ENCODE results near the gene MLX. TPM values are rescaled to one million over a fixed set of nuclear protein-coding genes. Genes with fewer than 3 reads are reported as not detected.

The MLX gene
- total and polyA plus RNA-seq, 10 of the 15 experiments (the other 5 are each of a cell fraction or from before 2014, with no cell fraction given) = 34.4 to 65.0 (median 44.4) TPM

GRCh38 chr17:42518046-42518754 lies 48.7 kb upstream of the MLX start:
- in situ Hi-C loops (cut with MboI) = no loop called here
- TF ChIP-seq GABPA (IDR thresholded peaks at IDR 0.05; ENCODE audit: low read depth) (no peak), KDM1A (IDR thresholded peaks at IDR 0.05; ENCODE audit: borderline replicate concordance) (no peak), MAX (IDR thresholded peaks at IDR 0.05; ENCODE audit: low read depth, low read length) (no peak), EED (IDR thresholded peaks at IDR 0.05; ENCODE audit: low read depth) (no peak), CHD4 (IDR thresholded peaks at IDR 0.05) (no peak), NFXL1 (IDR thresholded peaks at IDR 0.05; ENCODE audit: borderline replicate concordance) (no peak), NR2F1 (conservative IDR thresholded peaks at IDR 0.05) (no peak), REST (IDR thresholded peaks at IDR 0.05; ENCODE audit: low read depth, low read length) (no peak), KAT2A (conservative IDR thresholded peaks at IDR 0.05; ENCODE audit: control insufficient read depth, low read depth, low read length) (no peak), RB1 (IDR thresholded peaks at IDR 0.05; ENCODE audit: borderline replicate concordance) (no peak), CREM (IDR thresholded peaks at IDR 0.05; ENCODE audit: low read depth) (no peak), ZNF207 (IDR thresholded peaks at IDR 0.05; ENCODE audit: borderline replicate concordance) (no peak), SMARCA5 (IDR thresholded peaks at IDR 0.05) (no peak), NFYA (IDR thresholded peaks at IDR 0.05; ENCODE audit: borderline replicate concordance, low read depth, low read length) (no peak), SMAD5 (IDR thresholded peaks at IDR 0.05; ENCODE audit: low read depth) (no peak), ELK1 (IDR thresholded peaks at IDR 0.05; ENCODE audit: low read depth, low read length) (no peak)

More at GRCh38 chr17:42518046-42518754, 48.7 kb upstream of the MLX start:
- WGBS (ENCODE audit: insufficient coverage, insufficient replicate concordance, low lambda C conversion rate, missing lambda C conversion rate) = 71% methylated on average over 9 of the region's 9 CpGs
- H2AFZ ChIP-seq (ENCODE audit: control insufficient read depth, low read depth, low read length) = no peak overlapping the region
- ChIA-PET CTCF (interaction anchor here (0.6 to 10.4 kb wide), 29 partner anchors 8 to 206 kb away, joined by 3 to 120 read pairs (median 3); no protein-coding TSS in a partner anchor), POLR2A (interaction anchor here (0.5 to 0.6 kb wide), 2 partner anchors 94 to 198 kb away, joined by 3 to 4 read pairs; no protein-coding TSS in a partner anchor), SMC1A (ENCODE audit: uncharacterized antibody, unreplicated experiment) (interaction anchor here (0.5 to 2.9 kb wide), 16 partner anchors 9 to 1837 kb away, joined by 3 to 8 read pairs (median 4); no protein-coding TSS in a partner anchor), RAD21 (ENCODE audit: unreplicated experiment) (interaction anchor here (0.6 to 1.3 kb wide), 9 partner anchors 8 to 115 kb away, joined by 3 to 7 read pairs (median 3); no protein-coding TSS in a partner anchor)
- H3K36me3 ChIP-seq (ENCODE audit: control insufficient read depth in 2 of 2, insufficient read depth in 2 of 2, low read length in 1 of 2) = peaks cover 4 to 11% of the 10 kb centered on the region in 2 experiments; a peak in 3 of 4 replicates
- no peaks in the 10 kb centered on the region; the same call in 1 of the 2 replicates for H4K20me1 ChIP-seq (ENCODE audit: control insufficient read depth, insufficient read depth)
- no peak overlapping the region for H3K9ac ChIP-seq (ENCODE audit: control insufficient read depth, insufficient read depth, low read length)
- ATAC-seq (no peak), FAIRE-seq (no peak), DNase-seq (ENCODE audit: low read depth, low spot score) (no peak)
- BruUV-seq (replicated peaks) = TSS peak; percentile 18
- no peaks in the 10 kb centered on the region for H3K4me1 ChIP-seq (ENCODE audit: control insufficient read depth, insufficient read depth, low read length)
- no peaks in the 10 kb centered on the region for H3K27me3 ChIP-seq (replicated peaks in 1 of 2; ENCODE audit: control insufficient read depth in 2 of 2, insufficient read depth in 2 of 2, low read length in 1 of 2)
- H3K4me2 ChIP-seq (ENCODE audit: control insufficient read depth, insufficient read depth) = no peak overlapping the region
- H3K79me2 ChIP-seq (ENCODE audit: control insufficient read depth, insufficient read depth, low read length) = no peaks in the 10 kb centered on the region
- no peak overlapping the region for H3K27ac ChIP-seq (ENCODE audit: control insufficient read depth, insufficient read depth)
- no peaks in the 10 kb centered on the region for H3K9me3 ChIP-seq (replicated peaks; ENCODE audit: control insufficient read depth, insufficient read depth, low read length)
- intact Hi-C loops (cut with micrococcal nuclease; ENCODE audit: unreplicated experiment) = loop anchor here (5.0 kb wide), 1 partner anchor 111 kb away; no protein-coding TSS in a partner anchor
- no peak overlapping the region for H3K4me3 ChIP-seq
